Esophagus muscularis mucosa (tissue), 3 donors: ENCODE data around the gene PRAMEF13.
"Not testable (repeated sequence)": the region's sequence is repeated elsewhere in the genome, so short reads cannot be mapped to it uniquely, and the experiment has no call there.

Source experiments
- CTCF ChIP-seq, 3 experiments: fragments of 200-600 bp in 2 of 3; fragments of 450-650 bp in 1 of 3; sonication (generic) in 2 of 3; IDR thresholded peaks; one replicate each; pipeline ENCODE4 v1.5.1; 2017 to 2019; ENCODE audit warnings: antibody characterized with exemption in 3 of 3, mild to moderate bottlenecking in 2 of 3, moderate library complexity in 1 of 3
- POLR2A ChIP-seq: fragments of 450-650 bp; IDR thresholded peaks from one replicate; pipeline ENCODE4 v1.6.1; 2017; ENCODE audit warnings: antibody characterized with exemption, moderate library complexity, mild to moderate bottlenecking, low read depth
- POLR2AphosphoS5 ChIP-seq, 2 donors: sonication (generic); formaldehyde crosslinking; IDR thresholded peaks; one replicate each; pipeline ENCODE4 v1.6.1; 2017; ENCODE audit warnings: antibody characterized with exemption in 2 of 2

DNA sequence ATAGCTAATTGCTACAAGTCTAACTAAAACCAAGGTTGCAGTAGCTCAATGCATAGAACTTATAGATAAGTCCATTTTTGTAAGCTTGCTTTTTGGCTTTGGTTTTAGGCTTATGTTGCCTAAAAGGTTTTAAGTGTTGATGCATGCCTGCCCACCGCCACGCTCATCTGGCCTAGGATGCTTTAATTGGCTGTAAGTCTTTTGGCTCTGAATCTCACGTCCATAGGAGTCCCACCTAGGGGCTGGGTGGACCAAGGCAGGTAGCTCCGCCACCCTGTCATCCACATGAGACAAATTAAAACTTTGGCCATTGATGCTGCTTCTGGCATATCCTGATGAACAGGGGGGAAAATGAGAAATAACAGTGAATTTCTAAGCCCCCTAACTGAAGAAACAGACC is 36.4 kb upstream of the PRAMEF13 start:
- not testable (repeated sequence) for TF ChIP-seq CTCF (IDR thresholded peaks at IDR 0.05); POLR2A; POLR2AphosphoS5 (IDR thresholded peaks at IDR 0.05)
